GM19455 (cell line): ENCODE results near the gene MAST4.

ENCODE experiments used
- ATAC-seq: cut with Tn5 transposase; IDR thresholded peaks from one replicate; pipeline ENCODE4 v1.9.1; 2021; ENCODE audit not compliant: unreplicated experiment

Gene MAST4

GRCh38 chr5:67144183-67144639 is 548.0 kb downstream of the MAST4 start:
- ATAC-seq: no peak

DNA sequence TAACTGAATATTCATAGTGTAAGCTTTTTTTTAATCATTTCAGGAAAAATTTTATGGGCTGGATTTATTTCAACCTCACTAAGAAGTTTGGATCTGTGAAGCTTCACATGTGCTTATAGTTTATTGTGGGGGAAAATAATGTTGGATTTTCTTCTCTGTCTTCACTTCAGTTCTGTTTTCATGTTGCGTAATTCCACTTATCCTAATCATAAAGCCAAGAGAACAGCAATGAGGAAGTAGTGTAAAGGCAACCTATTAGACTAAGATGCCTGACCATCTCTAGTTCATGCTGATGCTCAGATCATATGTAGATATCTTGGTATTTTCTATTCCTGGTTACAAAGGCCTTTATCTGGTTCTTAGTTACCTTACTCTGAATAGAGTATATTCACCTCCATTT is 550.4 kb downstream of the MAST4 start:
- ATAC-seq: no peak

DNA sequence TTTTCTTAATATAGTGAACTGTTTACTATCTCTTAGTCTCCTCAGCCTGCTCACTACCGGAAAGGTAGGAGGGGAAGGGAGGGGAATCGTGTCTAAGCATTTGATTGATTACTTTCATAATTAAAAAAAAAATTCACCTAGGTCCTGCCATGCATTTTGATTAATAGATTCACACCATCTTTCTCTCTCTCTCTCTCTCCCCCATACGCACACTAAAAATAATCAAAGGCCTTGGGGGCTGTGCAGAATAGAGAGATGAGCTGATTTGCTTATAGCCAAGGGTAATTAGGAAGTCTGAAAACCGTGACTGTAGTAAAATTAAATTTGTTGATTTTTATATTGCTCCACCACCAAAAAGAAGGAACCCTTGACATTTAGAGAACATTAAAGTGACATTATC is 550.8 kb downstream of the MAST4 start:
- ATAC-seq: no peak

DNA sequence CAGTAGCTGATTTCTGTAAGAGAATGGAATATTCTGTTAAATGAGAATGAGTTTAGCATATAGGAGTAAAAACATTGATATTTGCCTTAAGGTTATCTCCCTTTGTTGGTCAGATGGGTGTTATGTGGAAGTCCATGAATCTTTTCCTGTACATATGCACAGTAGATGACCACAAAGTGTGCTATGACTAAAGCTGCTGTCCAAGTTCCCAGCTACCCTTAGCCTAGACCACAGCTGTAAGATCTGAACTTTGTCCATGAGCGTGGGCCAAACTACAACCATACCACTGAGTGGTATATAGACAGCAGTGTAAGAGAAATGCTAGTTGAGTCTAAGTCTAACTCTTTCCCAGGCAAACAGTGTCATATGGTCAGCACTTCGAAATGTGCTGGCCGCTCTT is 551.6 kb downstream of the MAST4 start:
- ATAC-seq: no peak

DNA sequence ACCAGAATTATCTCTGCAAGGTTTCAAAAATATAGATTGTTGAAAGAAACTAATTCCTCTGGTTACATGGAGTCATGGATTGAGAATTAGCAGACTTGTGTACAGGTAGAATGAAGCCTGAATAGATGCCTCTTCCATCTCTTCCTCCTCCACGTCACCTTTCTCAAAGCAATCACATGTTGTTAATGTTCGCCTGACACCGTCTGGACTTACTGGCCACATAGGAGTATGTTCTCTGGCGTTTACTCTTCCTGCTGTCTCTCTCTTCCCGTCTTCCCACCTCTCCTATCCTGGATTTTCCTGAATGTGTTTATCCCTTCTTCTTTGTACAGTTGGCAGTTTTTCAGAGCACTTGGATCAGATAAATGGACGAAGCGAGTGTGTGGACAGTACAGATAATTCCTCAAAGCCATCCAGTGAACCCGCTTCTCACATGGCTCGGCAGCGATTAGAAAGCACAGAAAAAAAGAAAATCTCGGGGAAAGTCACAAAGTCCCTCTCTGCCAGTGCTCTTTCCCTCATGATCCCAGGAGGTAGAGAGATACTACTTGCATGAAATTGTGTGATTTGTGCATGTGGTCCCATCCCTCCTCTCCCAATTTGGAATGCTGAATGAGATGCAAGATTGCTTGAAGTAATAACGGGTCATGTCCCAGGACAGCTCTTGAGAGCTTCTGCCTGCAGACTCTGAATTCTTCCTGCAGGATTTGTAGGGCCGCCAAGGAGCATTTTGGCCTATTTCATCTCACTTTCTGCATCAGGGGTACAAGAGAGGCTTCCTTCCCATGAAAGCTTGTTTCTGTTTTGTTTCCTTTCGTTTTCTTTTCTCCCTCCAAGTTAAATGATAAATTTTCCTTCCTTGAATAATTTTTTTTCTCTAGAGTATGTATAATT is 553.1 kb downstream of the MAST4 start:
- ATAC-seq: no peak

- ATAC-seq: no peak
Measured at GRCh38 chr5:67149951-67150523, 553.8 kb downstream of the MAST4 start.

DNA sequence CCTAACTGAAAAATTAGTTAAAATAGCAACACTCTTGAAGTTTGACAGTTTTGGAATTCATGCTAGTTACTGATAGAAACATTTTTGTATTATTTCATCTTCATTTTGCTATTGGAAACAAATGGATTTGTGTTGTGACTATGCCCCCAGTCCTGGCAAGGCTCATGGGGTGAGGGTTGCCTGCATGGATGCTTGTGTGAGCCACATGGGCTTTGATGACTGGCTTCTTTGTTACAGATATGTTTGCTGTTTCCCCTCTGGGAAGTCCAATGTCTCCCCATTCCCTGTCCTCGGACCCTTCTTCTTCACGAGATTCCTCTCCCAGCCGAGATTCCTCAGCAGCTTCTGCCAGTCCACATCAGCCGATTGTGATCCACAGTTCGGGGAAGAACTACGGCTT is 556.2 kb downstream of the MAST4 start:
- ATAC-seq: no peak

- ATAC-seq: no peak
Measured at GRCh38 chr5:67153292-67153691, 557.1 kb downstream of the MAST4 start.

- no peak for ATAC-seq
Measured at GRCh38 chr5:67154556-67155206, 558.5 kb downstream of the MAST4 start.

- peak; percentile 67 for ATAC-seq
Measured at GRCh38 chr5:67156976-67157583, 560.9 kb downstream of the MAST4 start.

GRCh38 chr5:67160272-67160671 is 564.1 kb downstream of the MAST4 start:
- no peak for ATAC-seq

DNA sequence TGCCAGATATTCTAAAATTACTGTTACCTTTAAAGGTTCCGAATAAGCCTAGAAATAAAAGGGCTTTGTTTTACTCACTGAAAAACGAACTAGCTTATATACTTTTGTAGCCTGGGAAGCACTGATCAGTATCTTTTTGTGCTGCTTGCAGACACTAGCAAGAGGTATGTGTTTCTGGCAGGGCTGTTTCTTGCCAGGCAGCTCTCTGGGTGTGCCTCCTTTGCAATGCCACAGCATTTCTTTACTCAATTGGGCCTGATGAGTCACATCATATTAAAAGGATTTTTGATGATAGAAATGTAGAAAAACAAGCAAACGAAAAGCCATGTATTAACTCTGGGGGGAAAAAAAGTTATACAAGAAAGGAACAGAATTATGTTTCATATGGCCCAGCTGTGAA is 564.8 kb downstream of the MAST4 start:
- ATAC-seq: no peak

DNA sequence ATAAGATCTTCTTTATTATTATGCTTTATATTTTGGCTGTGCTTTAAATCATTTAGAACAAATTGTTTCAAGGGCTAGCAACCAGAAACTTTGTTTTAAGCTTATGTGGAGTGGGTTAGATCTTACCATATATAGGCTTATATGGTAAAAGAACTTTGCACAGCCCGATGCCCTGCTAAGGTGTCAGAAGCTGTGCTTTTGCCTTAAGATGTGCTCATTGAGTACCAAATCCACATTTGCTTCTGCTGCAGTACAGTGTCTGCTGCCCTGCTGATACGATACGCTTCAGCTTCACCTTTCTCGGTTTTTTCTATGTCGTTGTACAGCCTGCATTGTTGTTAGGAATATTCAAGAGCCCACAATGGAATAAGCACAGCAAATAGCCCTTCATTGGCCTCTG is 565.6 kb downstream of the MAST4 start:
- ATAC-seq: no peak

- no peak for ATAC-seq
Measured at GRCh38 chr5:67163231-67163756, 567.1 kb downstream of the MAST4 start.

DNA sequence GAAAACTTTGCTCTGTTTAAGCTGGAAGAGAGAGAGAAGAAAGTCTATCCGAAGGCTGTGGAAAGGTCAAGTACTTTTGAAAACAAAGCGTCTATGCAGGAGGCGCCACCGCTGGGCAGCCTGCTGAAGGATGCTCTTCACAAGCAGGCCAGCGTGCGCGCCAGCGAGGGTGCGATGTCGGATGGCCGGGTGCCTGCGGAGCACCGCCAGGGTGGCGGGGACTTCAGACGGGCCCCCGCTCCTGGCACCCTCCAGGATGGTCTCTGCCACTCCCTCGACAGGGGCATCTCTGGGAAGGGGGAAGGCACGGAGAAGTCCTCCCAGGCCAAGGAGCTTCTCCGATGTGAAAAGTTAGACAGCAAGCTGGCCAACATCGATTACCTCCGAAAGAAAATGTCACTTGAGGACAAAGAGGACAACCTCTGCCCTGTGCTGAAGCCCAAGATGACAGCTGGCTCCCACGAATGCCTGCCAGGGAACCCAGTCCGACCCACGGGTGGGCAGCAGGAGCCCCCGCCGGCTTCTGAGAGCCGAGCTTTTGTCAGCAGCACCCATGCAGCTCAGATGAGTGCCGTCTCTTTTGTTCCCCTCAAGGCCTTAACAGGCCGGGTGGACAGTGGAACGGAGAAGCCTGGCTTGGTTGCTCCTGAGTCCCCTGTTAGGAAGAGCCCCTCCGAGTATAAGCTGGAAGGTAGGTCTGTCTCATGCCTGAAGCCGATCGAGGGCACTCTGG is 567.8 kb downstream of the MAST4 start:
- ATAC-seq: no peak

- ATAC-seq: no peak
Measured at GRCh38 chr5:67164856-67165525, 568.8 kb downstream of the MAST4 start.

GRCh38 chr5:67165526-67166459 is 569.6 kb downstream of the MAST4 start:
- ATAC-seq: peak; percentile 91

- peak; percentile 56 for ATAC-seq
Measured at GRCh38 chr5:67166460-67167285, 570.5 kb downstream of the MAST4 start.
